SK-N-MC (cell line): ENCODE data around the gene CYTL1.
"Not testable (repeated sequence)": the region's sequence is repeated elsewhere in the genome, so short reads cannot be mapped to it uniquely, and the experiment has no call there.

Source experiments
- DNase-seq: peaks from one replicate; pipeline ENCODE4 v3.0.0-alpha.2; 2011; ENCODE audit warnings: low read depth, low spot score
- H3K27ac ChIP-seq: fragments of 200-600 bp; sonication (generic); 2 replicates; pipeline ENCODE4 v1.5.1; 2016; ENCODE audit warnings: mixed run types
- H3K36me3 ChIP-seq: fragments of 200-600 bp; sonication (generic); 2 replicates; pipeline ENCODE4 v1.6.1; 2017; ENCODE audit warnings: antibody characterized with exemption, low read length, mixed read lengths; ENCODE audit not compliant: insufficient read depth
- H3K4me3 ChIP-seq: fragments of 200-600 bp; sonication (generic); 2 replicates; pipeline ENCODE4 v1.5.1; 2016
- H3K9ac ChIP-seq: fragments of 200-600 bp; sonication (generic); 2 replicates; pipeline ENCODE4 v1.8.0; 2017; ENCODE audit warnings: mixed run types, mixed read lengths; ENCODE audit not compliant: insufficient read length
- H3K9me3 ChIP-seq: fragments of 200-600 bp; sonication (generic); 2 replicates; pipeline ENCODE4 v1.6.1; 2017; ENCODE audit warnings: low read depth, mild to moderate bottlenecking, antibody characterized with exemption, low read length, moderate library complexity, mixed read lengths
- EZH2 ChIP-seq: fragments of 200-600 bp; sonication (generic); IDR thresholded peaks from one replicate; pipeline ENCODE4 v1.6.1; 2017; ENCODE audit warnings: antibody characterized with exemption
- FOXP2 ChIP-seq: optimal IDR thresholded peaks from 2 replicates; pipeline ENCODE3; 2011; ENCODE audit warnings: mild to moderate bottlenecking, moderate library complexity; ENCODE audit not compliant: insufficient read depth; ENCODE audit errors: extremely low read length, control extremely low read depth
- POLR2AphosphoS5 ChIP-seq: IDR thresholded peaks from 2 replicates; pipeline ENCODE4 v1.6.1; 2012; ENCODE audit warnings: mild to moderate bottlenecking, low read depth, low read length, borderline replicate concordance

The CYTL1 gene

DNA sequence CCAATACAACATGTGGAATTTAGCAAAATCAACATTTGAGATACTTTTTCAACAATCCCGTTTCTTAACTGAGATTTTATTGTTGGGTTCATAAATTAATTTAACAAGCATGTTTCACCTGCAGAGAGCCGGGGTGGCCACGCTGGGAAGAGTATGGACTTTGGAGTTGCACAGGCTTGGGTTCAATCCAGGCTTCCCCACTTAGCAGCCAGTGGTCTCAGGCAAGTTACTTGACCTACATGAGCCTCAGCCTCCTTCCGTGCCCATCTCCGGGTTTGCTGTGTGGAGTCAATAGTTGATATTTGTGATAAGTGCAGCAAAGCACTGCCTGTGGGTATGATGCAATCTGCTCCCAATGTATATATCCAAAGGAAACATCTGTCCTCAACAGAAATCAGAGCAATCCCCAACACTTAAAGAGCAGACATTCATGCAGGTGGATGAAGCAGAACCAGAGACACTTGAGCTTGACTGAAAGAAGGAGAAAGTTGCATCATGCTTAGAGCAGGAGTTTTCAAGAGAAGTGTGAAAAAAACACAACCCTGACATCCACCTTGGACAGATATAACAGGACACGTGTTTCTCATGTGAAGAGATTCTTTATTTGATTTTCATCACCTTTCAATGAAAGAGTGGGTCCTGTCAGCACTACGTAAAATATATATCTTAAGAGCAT is 5.1 kb downstream of the CYTL1 start:
- peak overlapping the region; percentile 1 for H3K9ac ChIP-seq
- peak overlapping the region; percentile 63; the same call in 1 of the 2 replicates for H3K27ac ChIP-seq
- H3K36me3 ChIP-seq: no peaks in the 10 kb centered on the region
- peaks cover 3% of the 10 kb centered on the region; the same call in 1 of the 2 replicates for H3K9me3 ChIP-seq
- H3K4me3 ChIP-seq: peak overlapping the region; percentile 13; the same call in 1 of the 2 replicates
- TF ChIP-seq EZH2: no peak
- TF ChIP-seq FOXP2: no peak
- no peak for TF ChIP-seq POLR2AphosphoS5
- DNase-seq: no peak

DNA sequence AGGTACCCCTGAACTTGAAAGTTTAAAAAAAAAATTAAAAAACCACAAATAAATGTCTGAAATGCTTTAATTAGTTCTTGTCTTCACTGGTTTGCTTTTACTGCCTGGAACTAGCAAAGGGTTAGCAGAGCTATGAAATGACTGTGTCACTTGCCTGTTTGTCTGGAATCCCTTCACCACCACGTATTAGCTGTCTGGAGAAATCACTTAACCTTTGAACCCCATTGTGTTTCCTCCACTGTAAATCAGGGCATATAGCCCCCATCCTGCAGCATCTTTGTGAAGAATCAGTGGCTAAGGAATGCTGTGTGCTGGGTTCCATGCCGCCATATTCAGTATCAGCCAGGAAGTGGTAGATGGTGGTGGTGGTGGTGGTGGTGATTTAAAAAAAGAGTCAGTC is 6.3 kb downstream of the CYTL1 start:
- no peak for TF ChIP-seq FOXP2
- no peak for TF ChIP-seq POLR2AphosphoS5
- TF ChIP-seq EZH2: no peak
- H3K27ac ChIP-seq: no peak overlapping the region
- no peak for DNase-seq
- no peak overlapping the region for H3K4me3 ChIP-seq
- H3K36me3 ChIP-seq: no peaks in the 10 kb centered on the region
- H3K9ac ChIP-seq: no peak overlapping the region
- H3K9me3 ChIP-seq: peaks cover 3% of the 10 kb centered on the region; the same call in 1 of the 2 replicates

DNA sequence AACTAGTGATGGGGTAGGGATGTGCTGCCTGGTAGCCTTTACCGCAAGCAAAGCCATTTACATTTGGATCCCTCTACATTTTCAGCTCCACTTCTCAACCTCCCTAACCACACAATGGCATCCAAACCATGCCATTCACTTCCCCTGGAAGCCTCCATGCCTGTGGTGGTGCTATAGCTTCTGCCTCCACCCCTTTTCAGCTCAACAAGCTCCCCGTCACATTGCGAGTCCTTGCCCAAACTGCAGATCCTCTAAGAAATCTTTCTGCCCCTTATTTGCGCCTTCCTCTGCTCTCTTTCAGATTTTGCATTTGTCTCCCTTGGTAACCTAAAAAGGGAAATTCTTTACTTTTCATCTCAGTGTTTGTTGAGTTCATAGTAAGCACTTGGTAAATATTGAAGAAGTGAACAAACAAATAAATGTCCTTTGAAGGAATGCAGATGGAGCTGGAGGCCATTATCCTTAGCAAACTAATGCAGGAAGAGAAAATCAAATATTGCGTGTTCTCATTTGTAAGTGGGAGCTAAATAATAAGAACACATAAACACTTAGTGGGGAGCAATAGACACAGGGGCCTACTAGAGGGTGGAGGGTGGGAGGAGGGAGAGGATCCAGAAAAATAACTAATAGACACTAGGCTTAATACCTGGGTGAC is 6.9 kb downstream of the CYTL1 start:
- TF ChIP-seq EZH2: no peak
- TF ChIP-seq POLR2AphosphoS5: no peak
- no peak for TF ChIP-seq FOXP2
- H3K36me3 ChIP-seq: no peaks in the 10 kb centered on the region
- no peak overlapping the region for H3K4me3 ChIP-seq
- H3K27ac ChIP-seq: no peak overlapping the region
- H3K9me3 ChIP-seq: peaks cover 3% of the 10 kb centered on the region; the same call in 1 of the 2 replicates
- H3K9ac ChIP-seq: no peak overlapping the region
- DNase-seq: no peak

DNA sequence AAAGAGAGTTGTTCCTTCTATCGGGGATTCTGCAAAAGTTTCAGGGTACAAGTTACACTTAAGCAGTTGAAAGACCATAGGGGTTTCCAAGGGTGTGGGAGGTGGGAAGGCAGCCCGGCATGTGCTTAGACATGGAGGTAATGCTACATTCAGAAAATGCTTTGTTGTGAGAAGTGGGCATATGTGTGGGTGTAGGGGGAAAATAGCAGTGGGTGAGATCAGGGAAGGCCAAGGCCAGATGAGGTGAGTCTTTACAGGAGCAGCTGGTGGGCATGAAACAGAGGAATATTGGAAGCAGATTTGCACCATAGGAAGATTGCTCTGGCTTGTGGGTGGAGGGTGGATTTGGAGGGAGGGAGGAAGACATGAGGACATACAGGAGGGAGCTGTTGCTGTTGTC is 8.3 kb downstream of the CYTL1 start:
- no peak for DNase-seq
- H3K27ac ChIP-seq: no peak overlapping the region
- H3K36me3 ChIP-seq: no peaks in the 10 kb centered on the region
- H3K4me3 ChIP-seq: no peak overlapping the region
- no peak overlapping the region for H3K9ac ChIP-seq
- TF ChIP-seq EZH2 (no peak), POLR2AphosphoS5 (no peak), FOXP2 (no peak)
- H3K9me3 ChIP-seq: peaks cover 3% of the 10 kb centered on the region; the same call in 1 of the 2 replicates

DNA sequence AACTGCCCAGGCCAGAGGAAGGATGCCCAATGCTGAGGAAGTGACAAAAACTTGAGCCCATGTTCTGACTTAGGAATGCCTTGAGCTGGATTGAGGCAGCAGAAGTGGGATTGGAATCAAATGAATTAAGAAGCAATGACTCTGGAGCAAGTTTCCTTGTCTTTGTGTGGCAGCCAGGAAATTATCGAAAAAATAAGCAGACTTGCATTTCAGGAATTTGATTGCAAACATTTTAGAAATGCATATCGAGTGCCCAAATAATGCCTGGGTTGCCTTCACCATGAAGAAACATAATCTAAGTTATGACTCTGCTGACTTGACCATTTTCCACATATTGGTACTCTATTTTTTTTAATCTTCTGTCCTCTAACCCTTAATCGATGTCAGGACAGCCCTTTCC is 9.5 kb downstream of the CYTL1 start:
- no peak overlapping the region for H3K4me3 ChIP-seq
- DNase-seq: no peak
- no peak overlapping the region for H3K9ac ChIP-seq
- no peaks in the 10 kb centered on the region for H3K36me3 ChIP-seq
- peaks cover 3% of the 10 kb centered on the region; the same call in 1 of the 2 replicates for H3K9me3 ChIP-seq
- no peak overlapping the region for H3K27ac ChIP-seq
- TF ChIP-seq FOXP2 (no peak), POLR2AphosphoS5 (no peak), EZH2 (no peak)

DNA sequence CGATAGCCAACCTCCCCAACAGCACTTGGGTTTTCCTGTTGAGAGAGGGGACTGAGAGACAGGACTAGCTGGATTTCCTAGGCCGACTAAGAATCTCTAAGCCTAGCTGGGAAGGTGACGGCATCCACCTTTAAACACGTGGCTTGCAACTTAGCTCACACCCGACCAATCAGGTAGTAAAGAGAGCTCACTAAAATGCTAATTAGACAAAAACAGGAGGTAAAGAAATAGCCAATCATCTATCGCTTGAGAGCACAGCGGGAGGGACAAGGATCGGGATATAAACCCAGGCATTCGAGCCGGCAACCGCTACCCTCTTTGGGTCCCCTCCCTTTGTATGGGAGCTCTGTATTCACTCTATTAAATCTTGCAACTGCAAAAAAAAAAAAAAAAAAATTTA is 12.3 kb downstream of the CYTL1 start:
- H3K27ac ChIP-seq, H3K9me3 ChIP-seq, H3K4me3 ChIP-seq, DNase-seq, H3K36me3 ChIP-seq, H3K9ac ChIP-seq: not testable (repeated sequence)

DNA sequence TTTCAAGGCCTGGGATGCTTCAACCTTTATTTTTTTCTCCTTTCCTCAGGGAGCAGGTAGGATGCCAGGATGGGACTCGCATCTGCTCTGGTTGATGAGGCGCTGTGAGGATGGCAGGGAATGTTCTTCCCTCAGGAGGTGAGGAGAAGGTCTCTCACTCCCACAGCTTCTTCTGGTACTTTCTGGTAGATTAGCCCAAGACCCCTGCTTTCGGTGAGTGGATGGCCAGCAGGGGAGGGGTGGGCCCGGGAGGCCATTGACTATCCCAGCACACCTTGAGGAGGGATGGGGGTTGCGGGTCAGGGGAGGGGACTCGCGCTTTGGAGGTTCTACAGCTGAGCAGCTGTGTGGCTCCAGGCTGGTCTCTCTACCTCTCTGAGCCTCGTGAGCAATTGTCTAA is 14.8 kb downstream of the CYTL1 start:
- Histone ChIP-seq H3K27ac (no peak overlapping the region), H3K9me3 (0 out of 2 replicates have a peak, but pooled peaks cover under 1% of the 10 kb centered on the region), H3K4me3 (no peak overlapping the region), H3K9ac (no peak overlapping the region), H3K36me3 (no peaks in the 10 kb centered on the region)
- no peak for TF ChIP-seq FOXP2
- TF ChIP-seq EZH2: no peak
- TF ChIP-seq POLR2AphosphoS5: no peak
- no peak for DNase-seq

DNA sequence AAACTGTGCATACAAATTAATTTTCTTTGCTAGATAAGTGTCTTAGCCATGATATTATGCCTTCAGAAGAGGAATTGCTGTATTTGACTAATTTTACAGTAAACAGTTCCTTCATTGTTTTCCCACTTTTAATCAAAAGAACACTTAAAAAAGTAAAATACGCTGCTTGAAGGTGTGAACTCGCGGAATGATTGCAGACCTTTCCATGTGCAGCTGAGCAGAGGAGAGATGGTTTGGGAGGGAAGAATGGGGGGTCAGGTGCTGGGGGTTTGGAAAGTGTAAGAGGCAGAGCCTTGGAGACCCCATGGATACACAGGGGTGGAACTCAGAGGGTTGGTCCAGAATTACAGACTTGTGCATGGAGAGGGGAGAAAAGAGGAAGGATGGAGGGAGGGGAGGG is 15.3 kb downstream of the CYTL1 start:
- no peak overlapping the region for H3K9ac ChIP-seq
- H3K27ac ChIP-seq: no peak overlapping the region
- H3K36me3 ChIP-seq: no peaks in the 10 kb centered on the region
- no peak for DNase-seq
- TF ChIP-seq POLR2AphosphoS5: no peak
- no peak for TF ChIP-seq FOXP2
- H3K9me3 ChIP-seq: no peaks in the 10 kb centered on the region
- H3K4me3 ChIP-seq: no peak overlapping the region
